NOMO-1 (cell line): ENCODE results near the gene GGN.
"Not testable (repeated sequence)": the region's sequence is repeated elsewhere in the genome, so short reads cannot be mapped to it uniquely, and the experiment has no call there.

Source experiments
- DNase-seq, 2 experiments: peaks; one replicate each; lab custom pipeline; 2025; ENCODE audit not compliant: unreplicated experiment in 2 of 2; lab: John Stamatoyannopoulos, UW

GGN gene

DNA sequence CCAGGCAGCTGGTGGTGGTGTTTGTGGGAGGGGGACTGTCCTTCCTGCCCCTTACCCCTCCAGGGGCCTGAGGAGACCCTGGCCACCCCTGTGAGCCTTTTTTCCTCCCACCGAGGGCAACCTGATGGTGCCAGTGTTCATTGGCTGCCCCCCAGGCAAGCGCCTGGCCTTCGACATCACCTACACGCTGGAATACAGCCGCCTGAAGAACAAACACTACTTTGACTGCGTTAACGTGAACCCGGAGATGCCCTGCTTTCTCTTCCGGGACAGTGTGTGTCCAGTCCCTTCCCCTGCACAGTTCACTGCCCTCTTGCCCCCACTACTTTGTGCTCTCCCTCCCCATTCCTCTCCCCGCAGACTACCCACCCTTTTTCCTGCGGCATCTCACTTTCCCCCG, 20.8 kb downstream of the GGN start:
- no peak for DNase-seq

DNA sequence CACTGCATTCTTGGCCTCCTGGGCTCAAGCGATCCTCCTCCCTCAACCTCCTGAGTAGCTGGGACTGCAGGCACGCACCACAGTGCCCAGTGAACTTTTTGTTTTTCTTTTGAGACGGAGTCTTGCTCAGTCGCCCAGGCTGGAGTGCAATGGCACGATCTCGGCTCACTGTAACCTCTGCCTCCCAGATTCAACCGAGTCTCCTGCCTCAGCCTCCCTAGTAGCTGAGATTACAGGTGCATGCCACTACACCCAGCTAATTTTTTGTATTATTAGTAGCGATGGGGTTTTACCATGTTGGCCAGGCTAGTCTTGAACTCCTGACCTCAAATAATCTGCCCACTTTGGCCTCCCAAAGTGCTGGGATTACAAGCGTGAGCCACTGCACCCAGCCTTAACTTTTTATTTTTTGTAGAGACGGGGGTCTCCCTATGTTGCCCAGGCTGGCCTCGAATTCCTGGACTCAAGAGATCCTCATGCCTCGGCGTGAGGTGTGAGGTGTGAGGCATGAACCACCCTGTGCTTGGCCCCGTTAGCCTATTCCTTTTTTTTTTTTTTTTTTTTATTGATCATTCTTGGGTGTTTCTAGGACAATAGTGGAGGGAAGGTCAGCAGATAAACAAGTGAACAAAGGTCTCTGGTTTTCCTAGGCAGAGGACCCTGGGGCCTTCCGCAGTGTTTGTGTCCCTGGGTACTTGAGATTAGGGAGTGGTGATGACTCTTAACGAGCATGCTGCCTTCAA, 24.7 kb downstream of the GGN start:
- DNase-seq = not testable (repeated sequence)

DNA sequence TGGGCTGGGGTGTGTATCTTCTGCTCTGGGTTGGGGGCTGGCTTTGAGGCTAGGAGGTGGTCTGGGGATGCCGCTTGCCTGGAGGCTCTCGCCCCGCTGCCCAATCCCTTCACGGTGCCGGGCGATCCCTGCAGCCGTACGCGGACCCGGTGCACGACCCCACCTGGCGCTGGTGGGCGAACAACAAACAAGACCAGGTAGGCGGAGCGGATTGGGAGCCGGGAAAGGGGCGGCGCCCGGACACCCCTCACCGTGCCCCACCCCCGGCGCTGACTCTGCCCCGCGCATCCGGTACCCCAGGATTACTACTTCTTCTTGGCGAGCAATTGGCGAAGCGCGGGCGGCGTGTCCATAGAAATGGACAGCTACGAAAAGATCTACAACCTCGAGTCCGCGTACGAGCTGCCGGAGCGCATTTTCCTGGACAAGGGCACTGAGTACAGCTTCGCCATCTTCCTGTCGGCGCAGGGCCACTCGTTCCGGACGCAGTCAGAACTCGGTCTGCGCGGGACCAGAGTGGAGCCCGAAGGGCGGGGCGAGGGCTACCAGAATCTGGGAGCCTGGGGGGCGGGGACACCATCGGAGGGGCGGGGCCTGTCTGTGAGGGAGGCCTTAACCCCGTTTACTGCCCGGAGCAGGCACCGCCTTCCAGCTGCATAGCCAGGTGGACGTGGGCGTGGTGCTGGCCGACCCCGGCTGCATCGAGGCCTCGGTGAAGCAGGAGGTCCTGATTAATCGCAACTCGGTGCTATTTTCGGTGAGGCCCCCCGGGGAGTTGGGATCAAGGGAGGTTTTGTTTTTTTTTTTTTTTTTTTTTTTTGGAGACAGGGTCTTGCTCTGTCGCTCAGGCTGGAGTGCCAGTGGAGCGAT, 25.5 kb downstream of the GGN start:
- DNase-seq = peak; percentile 76 to 81

GRCh38 chr19:38361633-38362075, 26.2 kb downstream of the GGN start:
- DNase-seq = peak; percentile 77 to 93

DNA sequence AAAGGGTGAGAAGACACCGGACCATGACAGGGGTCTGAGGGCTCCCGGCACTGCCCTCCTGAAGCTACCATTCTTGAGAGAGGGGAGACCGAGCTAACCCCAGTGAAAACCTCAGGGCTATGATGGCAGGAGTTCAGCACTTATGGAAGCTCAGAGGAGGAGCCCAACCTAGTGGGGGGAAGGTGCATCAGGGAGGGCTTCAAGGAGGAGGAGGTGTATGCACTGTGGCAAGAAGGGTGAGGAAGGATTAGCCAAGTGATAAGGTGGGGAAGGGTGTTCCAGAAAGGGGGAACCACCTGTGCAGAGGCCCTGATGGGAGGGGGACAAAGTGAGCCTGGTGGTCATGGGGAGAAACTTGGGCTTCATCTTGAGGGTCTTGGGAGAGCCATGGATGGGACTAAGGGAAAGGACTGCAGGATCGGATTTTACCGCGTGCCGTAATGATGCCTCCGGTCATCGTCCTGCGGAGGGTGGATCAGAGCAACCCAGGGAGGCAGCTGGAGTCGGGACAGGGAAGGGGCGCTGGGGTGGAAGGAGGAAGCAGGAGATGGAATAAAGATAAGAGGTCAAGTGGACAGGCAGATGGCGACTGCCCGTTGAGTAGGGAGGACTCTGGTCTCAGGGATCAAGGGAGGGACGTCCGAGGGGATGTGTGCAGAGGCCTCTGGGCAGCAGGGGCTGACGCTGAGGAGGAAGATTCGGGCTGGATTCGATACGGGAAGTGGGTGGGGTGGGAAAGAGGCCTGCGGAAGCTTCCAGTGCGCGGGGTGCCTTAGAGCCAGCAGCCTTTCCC, 26.8 kb downstream of the GGN start:
- DNase-seq = no peak

DNA sequence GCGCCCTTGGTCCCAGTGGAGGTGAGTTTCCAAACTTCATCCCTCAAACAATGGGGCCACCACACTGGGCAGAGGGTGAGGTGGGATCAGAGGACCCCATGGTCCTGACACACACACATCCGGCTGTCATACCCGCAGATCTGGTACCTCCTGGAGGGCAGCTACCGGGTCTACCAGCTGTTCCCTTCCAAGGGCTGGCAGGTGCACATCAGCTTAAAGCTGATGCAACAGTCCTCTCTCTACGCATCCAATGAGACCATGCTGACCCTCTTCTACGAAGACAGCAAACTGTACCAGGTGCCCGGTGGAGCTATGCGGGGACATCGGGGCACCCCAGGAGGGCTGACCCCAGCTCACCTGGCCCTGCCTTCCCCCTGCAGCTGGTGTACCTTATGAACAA, 27.5 kb downstream of the GGN start:
- no peak for DNase-seq

GRCh38 chr19:38359242-38360021, 28.4 kb downstream of the GGN start:
- DNase-seq = no peak

DNA sequence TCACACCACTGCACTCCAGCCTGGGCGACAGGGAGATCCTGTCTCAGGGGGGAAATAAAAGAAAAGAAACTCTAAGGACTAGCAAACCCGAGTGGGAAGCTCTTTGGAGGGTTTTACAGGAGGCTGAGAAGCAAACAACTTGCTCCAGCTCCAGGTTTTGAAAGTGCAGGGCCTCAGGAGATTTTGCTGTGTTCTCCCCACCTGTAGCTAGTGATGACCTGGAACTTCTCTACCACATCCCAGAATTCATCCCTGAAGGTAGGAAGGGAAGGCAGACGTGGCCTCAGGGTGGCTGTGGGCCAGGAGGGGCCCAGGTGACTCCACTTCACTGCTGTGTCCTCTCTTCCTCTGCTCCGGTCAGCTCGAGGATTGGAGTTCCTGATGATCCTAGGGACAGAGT, 29.8 kb downstream of the GGN start:
- no peak for DNase-seq

DNA sequence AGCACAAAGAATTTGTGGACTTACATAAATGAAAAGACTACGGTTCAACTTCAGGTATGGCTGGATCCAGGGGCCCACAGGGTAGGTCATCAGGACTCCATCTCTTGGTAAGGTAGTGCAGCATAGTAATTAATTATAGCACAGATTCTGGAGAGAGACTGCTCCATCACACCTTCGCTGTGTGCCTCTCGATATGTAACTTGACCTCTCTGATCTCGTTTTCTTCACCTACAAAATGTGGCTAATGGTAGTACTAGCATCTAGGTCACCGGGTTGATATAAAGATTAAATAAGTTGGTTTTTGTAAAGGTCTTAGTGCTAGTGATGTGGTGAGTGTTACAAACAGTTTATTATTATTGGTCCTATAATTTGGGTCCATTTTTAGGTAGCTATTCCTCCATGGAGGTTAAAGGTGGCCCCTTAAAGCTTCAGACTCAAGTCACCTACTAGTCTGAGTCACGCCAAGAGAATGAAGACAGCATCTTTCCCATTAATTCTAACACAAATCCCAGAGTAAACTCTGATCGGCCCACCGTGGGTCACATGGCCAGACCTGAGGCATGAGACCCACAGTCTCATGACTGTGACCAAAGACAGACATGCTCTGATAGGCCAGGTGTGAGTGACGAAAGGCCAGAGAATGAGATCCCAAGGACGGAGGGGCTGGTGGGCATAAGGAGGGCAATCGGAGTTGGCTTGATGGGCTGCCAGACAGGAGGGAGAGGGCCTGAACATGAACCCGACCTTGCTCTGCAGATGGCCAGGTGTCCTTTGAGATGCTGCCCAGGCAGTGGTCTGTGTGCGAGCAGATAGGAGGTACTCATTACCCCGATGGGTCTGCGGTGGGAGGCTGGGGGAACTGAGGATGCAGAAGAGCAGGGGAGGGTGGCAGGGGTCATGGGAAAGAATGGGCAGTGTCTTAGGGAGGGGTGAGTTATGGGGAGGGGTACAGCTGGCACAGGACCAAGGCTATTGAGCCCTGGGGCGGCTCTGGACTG, 31.8 kb downstream of the GGN start:
- no peak for DNase-seq

DNA sequence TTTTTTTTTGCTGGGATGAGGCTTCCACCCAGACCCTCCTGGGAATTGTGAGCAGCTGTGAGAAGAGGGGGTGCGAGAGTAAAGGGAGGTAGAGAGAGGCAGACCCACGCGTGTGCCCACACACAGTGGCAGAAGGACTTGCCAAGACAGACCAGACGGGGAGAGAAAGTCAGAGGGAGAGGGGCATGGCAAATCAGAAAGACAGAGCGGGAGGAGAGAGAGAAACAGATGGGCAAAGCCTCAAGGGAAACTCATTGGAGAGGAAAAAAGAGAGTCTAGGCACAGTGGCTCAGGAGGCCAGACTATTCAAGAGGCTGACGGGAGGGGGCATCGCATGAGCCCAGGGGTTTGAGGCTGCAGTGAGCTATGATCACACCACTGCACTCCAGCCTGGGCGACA, 35.2 kb downstream of the GGN start:
- DNase-seq = no peak

DNA sequence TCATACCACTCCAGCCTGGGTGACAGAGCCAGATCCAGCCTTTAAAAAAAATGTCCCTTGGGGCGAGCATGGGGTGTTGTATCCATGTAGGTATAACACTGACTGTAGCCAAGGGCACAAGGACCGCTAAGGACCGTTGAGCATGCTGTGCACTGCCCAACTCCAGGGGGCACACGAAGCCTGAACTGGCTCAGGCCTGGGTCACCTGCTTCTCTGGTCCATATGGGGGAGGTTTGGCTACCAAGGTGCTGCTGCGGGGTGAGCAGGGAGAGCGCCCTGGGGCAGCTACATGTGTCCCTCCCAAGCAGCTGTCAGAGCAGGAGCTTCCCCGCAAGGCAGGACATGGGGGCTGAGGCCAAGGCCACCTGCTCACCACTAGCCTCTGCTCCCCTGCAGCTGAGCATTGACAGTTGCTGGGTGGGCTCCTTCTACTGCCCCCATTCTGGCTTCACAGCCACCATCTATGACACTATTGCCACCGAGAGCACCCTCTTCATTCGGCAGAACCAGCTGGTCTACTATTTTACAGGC, 35.9 kb downstream of the GGN start:
- no peak for DNase-seq

DNA sequence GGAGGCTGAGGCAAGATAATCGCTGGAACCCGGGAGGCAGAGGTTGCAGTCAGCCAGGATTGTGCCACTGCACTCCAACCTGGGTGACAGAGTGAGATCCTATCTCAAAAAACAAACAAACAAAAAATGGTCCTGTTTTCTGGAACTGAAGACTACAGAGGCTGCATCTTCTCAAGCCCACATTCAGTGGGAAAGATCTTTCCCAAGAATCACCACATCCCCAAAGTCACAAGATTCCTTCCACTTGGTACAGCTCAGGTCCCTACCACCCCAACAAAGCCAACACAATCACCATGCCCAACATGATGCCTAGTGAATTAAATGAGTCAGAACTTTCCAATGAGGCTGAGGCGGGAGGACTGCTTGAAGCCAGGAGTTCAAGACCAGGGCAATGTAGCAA, 37.0 kb downstream of the GGN start:
- DNase-seq = no peak

DNA sequence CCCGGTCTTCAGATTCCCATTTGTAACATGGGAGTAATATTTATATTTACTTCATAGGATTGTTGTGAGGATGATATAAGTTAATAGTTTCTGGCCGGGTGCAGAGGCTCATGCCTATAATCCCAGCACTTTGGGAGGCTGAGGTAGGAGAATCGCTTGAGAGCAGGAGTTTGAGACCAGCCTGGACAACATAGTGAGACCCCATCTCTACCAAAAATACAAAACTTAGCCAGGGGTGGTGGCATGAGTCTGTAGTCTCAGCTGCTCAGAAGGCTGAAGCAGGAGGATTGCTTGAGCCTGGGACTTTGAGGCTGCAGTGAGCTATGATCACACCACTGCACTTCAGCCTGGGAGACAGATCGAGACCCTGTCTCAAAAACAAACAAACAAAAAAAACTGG, 41.0 kb downstream of the GGN start:
- no peak for DNase-seq

- no peak for DNase-seq
Observed at GRCh38 chr19:38340927-38341326, 46.9 kb downstream of the GGN start.

- not testable (repeated sequence) for DNase-seq
Observed at GRCh38 chr19:38339011-38339410, 48.8 kb downstream of the GGN start.

DNA sequence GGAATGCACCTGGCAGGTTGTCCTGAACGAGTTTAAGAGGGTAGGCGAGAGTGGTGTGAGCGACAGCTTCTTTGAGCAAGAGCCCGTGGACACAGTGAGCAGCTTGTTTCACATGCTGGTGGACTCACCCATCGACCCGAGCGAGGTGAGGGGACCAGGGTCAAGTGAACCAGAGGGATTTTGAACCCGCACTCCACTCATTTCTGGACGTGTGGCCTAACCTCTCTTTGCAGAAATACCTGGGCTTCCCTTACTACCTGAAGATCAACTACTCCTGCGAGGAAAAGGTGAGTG, 50.5 kb downstream of the GGN start:
- no peak for DNase-seq

GRCh38 chr19:38336638-38337359, 51.0 kb downstream of the GGN start:
- DNase-seq = peak; percentile 94 to 98

DNA sequence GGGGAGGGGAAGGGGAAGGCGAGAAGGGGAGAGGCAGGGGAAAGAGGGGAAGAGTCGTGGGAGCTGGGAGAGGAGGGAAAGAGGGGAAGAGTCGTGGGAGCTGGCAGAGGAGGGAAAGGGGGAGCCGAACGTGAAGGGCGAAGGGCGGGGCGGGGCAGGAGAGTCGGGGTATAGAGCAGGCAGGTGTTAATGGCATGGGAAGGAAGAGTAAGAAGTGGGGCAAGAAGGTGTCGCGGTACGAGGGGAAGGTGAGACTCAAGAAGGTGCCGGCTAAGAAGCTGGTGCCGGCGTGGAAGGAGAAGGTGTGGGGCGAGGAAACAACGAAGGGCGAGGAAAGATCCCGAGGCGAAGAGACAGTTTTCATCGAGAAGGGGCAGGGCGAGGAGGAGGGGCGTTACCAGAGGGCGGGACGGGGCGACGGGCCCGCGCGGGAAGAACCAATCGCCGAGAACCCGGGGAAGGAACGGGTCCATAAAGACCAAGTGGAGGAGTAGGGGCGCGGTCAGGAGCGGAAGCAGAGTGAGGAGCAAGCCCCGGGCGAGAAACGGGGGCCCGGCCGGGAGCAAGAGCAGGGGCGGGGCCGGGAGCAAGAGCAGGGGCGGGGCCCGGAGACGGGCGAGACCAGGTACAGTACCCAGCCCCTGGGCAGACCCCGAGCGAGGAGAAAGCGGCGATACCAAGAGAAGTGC, 51.7 kb downstream of the GGN start:
- peak; percentile 96 to 97 for DNase-seq
